Skeletal muscle tissue (tissue), 4 donors: ENCODE measurements around the gene MBD5. TPM values are rescaled to one million over a fixed set of nuclear protein-coding genes. Genes with fewer than 3 reads are reported as not detected.

Source experiments
- H3K27ac ChIP-seq: one replicate; pipeline ENCODE4 v1.7.0; 2013; ENCODE audit warnings: mild to moderate bottlenecking, low read depth, low read length, inconsistent platforms
- H3K27me3 ChIP-seq, 3 donors: one replicate each; pipeline ENCODE4 v1.7.0; 2013; ENCODE audit warnings: low read length in 3 of 3; ENCODE audit not compliant: control insufficient read depth in 3 of 3, insufficient read depth in 3 of 3
- H3K36me3 ChIP-seq, 3 donors: one replicate each; pipeline ENCODE4 v1.7.0; 2013; ENCODE audit warnings: low read length in 3 of 3; ENCODE audit not compliant: control insufficient read depth in 3 of 3, insufficient read depth in 3 of 3
- H3K4me1 ChIP-seq, 3 donors: one replicate each; pipeline ENCODE4 v1.7.0; 2013; ENCODE audit warnings: low read length in 3 of 3, mild to moderate bottlenecking in 3 of 3; ENCODE audit not compliant: control insufficient read depth in 3 of 3, insufficient read depth in 3 of 3
- H3K4me3 ChIP-seq, 3 donors: one replicate each; pipeline ENCODE4 v1.7.0; 2013; ENCODE audit warnings: low read length in 3 of 3
- H3K9ac ChIP-seq, 3 donors: one replicate each; pipeline ENCODE4 v1.7.0; 2013; ENCODE audit warnings: low read length in 3 of 3, mild to moderate bottlenecking in 3 of 3, moderate library complexity in 2 of 3, low read depth in 1 of 3
- H3K9me3 ChIP-seq, 3 donors: one replicate each; pipeline ENCODE4 v1.7.0; 2013; ENCODE audit warnings: low read length in 3 of 3; ENCODE audit not compliant: control insufficient read depth in 3 of 3
- total RNA-seq: library from RNA; depleted of rRNA; stranded (reverse); fragments of >200 nt; gene quantifications from one replicate; pipeline ENCODE4 v1.2.3, GENCODE V29; 2014
- donor health status: Osteomylitis.

The MBD5 gene
- total RNA-seq, 1 donor from 2014 or later, result 30.8 TPM

GRCh38 chr2:148259674-148260073, 238.8 kb downstream of the MBD5 start:
- Histone ChIP-seq H3K9ac (no peak overlapping the region), H3K4me1 (no peaks in the 10 kb centered on the region), H3K36me3 (peaks cover 0 to 2% (median 0%) of the 10 kb centered on the region in 3 donors), H3K9me3 (peaks cover 2 to 3% (median 2%) of the 10 kb centered on the region in 3 donors), H3K27me3 (no peaks in the 10 kb centered on the region), H3K27ac (no peak overlapping the region), H3K4me3 (no peak overlapping the region)

- Histone ChIP-seq H3K36me3 (no peaks in the 10 kb centered on the region), H3K9me3 (peaks cover 0 to 2% (median 0%) of the 10 kb centered on the region in 3 donors), H3K9ac (no peak overlapping the region), H3K4me1 (no peaks in the 10 kb centered on the region), H3K4me3 (no peak overlapping the region), H3K27me3 (no peaks in the 10 kb centered on the region), H3K27ac (no peak overlapping the region)
Observed at GRCh38 chr2:148263890-148264289, 243.0 kb downstream of the MBD5 start.

GRCh38 chr2:148273158-148273691, 252.3 kb downstream of the MBD5 start:
- H3K27me3 ChIP-seq, result no peaks in the 10 kb centered on the region
- no peaks in the 10 kb centered on the region for H3K4me1 ChIP-seq
- no peaks in the 10 kb centered on the region for H3K9me3 ChIP-seq
- no peak overlapping the region for H3K9ac ChIP-seq
- H3K27ac ChIP-seq, result no peak overlapping the region
- H3K36me3 ChIP-seq, result no peaks in the 10 kb centered on the region
- no peak overlapping the region for H3K4me3 ChIP-seq

- no peaks in the 10 kb centered on the region for H3K4me1 ChIP-seq
- H3K4me3 ChIP-seq, result no peak overlapping the region
- no peak overlapping the region for H3K27ac ChIP-seq
- H3K9ac ChIP-seq, result no peak overlapping the region
- no peaks in the 10 kb centered on the region for H3K9me3 ChIP-seq
- no peaks in the 10 kb centered on the region for H3K27me3 ChIP-seq
- H3K36me3 ChIP-seq, result no peaks in the 10 kb centered on the region
Observed at GRCh38 chr2:148279216-148279615, 258.3 kb downstream of the MBD5 start.

GRCh38 chr2:148282201-148282600, 261.3 kb downstream of the MBD5 start:
- Histone ChIP-seq H3K27me3 (no peaks in the 10 kb centered on the region), H3K4me1 (no peaks in the 10 kb centered on the region), H3K9me3 (no peaks in the 10 kb centered on the region), H3K27ac (no peak overlapping the region), H3K4me3 (no peak overlapping the region), H3K9ac (no peak overlapping the region), H3K36me3 (no peaks in the 10 kb centered on the region)

- H3K4me3 ChIP-seq, result no peak overlapping the region
- H3K4me1 ChIP-seq, result no peaks in the 10 kb centered on the region
- no peak overlapping the region for H3K9ac ChIP-seq
- no peak overlapping the region for H3K27ac ChIP-seq
- H3K36me3 ChIP-seq, result no peaks in the 10 kb centered on the region
- H3K9me3 ChIP-seq, result no peaks in the 10 kb centered on the region
- no peaks in the 10 kb centered on the region for H3K27me3 ChIP-seq
Observed at GRCh38 chr2:148292431-148292830, 271.5 kb downstream of the MBD5 start.

- Histone ChIP-seq H3K4me3 (no peak overlapping the region), H3K27ac (no peak overlapping the region), H3K4me1 (peaks cover 0 to 2% (median 0%) of the 10 kb centered on the region in 3 donors), H3K9me3 (no peaks in the 10 kb centered on the region), H3K9ac (no peak overlapping the region), H3K27me3 (no peaks in the 10 kb centered on the region), H3K36me3 (no peaks in the 10 kb centered on the region)
Observed at GRCh38 chr2:148298196-148298595, 277.3 kb downstream of the MBD5 start.

GRCh38 chr2:148299616-148300015, 278.7 kb downstream of the MBD5 start:
- no peaks in the 10 kb centered on the region for H3K27me3 ChIP-seq
- H3K4me3 ChIP-seq, result no peak overlapping the region
- no peaks in the 10 kb centered on the region for H3K9me3 ChIP-seq
- no peak overlapping the region for H3K27ac ChIP-seq
- H3K4me1 ChIP-seq, result peaks cover 0 to 2% (median 0%) of the 10 kb centered on the region in 3 donors
- H3K9ac ChIP-seq, result no peak overlapping the region
- no peaks in the 10 kb centered on the region for H3K36me3 ChIP-seq

GRCh38 chr2:148300544-148300943, 279.7 kb downstream of the MBD5 start:
- H3K27ac ChIP-seq, result no peak overlapping the region
- no peak overlapping the region for H3K4me3 ChIP-seq
- H3K9ac ChIP-seq, result no peak overlapping the region
- peaks cover 0 to 2% (median 0%) of the 10 kb centered on the region in 3 donors for H3K4me1 ChIP-seq
- H3K27me3 ChIP-seq, result no peaks in the 10 kb centered on the region
- no peaks in the 10 kb centered on the region for H3K9me3 ChIP-seq
- H3K36me3 ChIP-seq, result no peaks in the 10 kb centered on the region

GRCh38 chr2:148301362-148301761, 280.5 kb downstream of the MBD5 start:
- Histone ChIP-seq H3K4me1 (peaks cover 0 to 2% (median 0%) of the 10 kb centered on the region in 3 donors), H3K27me3 (no peaks in the 10 kb centered on the region), H3K4me3 (no peak overlapping the region), H3K36me3 (no peaks in the 10 kb centered on the region), H3K9ac (no peak overlapping the region), H3K27ac (no peak overlapping the region), H3K9me3 (no peaks in the 10 kb centered on the region)
